DLD1 (cell line): ENCODE results near the gene NLRC3.

ENCODE experiments used
- in situ Hi-C: cut with HindIII; loops from 2 replicates; pipeline ENCODE4 v1.10.0; 2017; ENCODE audit warnings: low sequenced_read_pairs

NLRC3 gene

GRCh38 chr16:3577302-3577752, at the start of gene NLRC3:
Gene NLRC3, minus strand, starts transcription at chr16:3577403. Its CDS starts 12,367 bp downstream, at chr16:3565036.
- in situ Hi-C loops: no loop called here

GRCh38 chr16:3625911-3626732, 48.9 kb upstream of the NLRC3 start:
- in situ Hi-C loops: no loop called here

- in situ Hi-C loops: no loop called here
These were observed 48.1 kb upstream of the NLRC3 start for GRCh38 chr16:3625331-3625730.

GRCh38 chr16:3623642-3624041, 46.4 kb upstream of the NLRC3 start:
- in situ Hi-C loops: loop anchor here (25.0 kb wide), 1 partner anchor 111 kb away; the partner anchor contains the start of gene CLUAP1

GRCh38 chr16:3618769-3619141, 41.6 kb upstream of the NLRC3 start:
- in situ Hi-C loops: loop anchor here (25.0 kb wide), 1 partner anchor 106 kb away; the partner anchor contains the start of gene CLUAP1

GRCh38 chr16:3612510-3613466, 35.6 kb upstream of the NLRC3 start:
- in situ Hi-C loops: loop anchor here (25.0 kb wide), 1 partner anchor 100 kb away; the partner anchor contains the start of gene CLUAP1

- in situ Hi-C loops: loop anchor here (25.0 kb wide), 1 partner anchor 99 kb away; the partner anchor contains the start of gene CLUAP1
These were observed 34.2 kb upstream of the NLRC3 start, which contains the start of gene SLX4 for GRCh38 chr16:3611146-3611975. Gene SLX4, minus strand, starts transcription at chr16:3611606. Its CDS starts 2,642 bp downstream, at chr16:3608964.

- in situ Hi-C loops: loop anchor here (25.0 kb wide), 1 partner anchor 98 kb away; the partner anchor contains the start of gene CLUAP1
These were observed 33.5 kb upstream of the NLRC3 start for GRCh38 chr16:3610698-3611145.

- in situ Hi-C loops: loop anchor here (25.0 kb wide), 1 partner anchor 98 kb away; the partner anchor contains the start of gene CLUAP1
These were observed 32.9 kb upstream of the NLRC3 start for GRCh38 chr16:3609895-3610697.

- in situ Hi-C loops: loop anchor here (25.0 kb wide), 1 partner anchor 97 kb away; the partner anchor contains the start of gene CLUAP1
These were observed 31.8 kb upstream of the NLRC3 start for GRCh38 chr16:3608976-3609375.

- in situ Hi-C loops: loop anchor here (25.0 kb wide), 1 partner anchor 96 kb away; the partner anchor contains the start of gene CLUAP1
These were observed 30.9 kb upstream of the NLRC3 start for GRCh38 chr16:3608069-3608468.

- in situ Hi-C loops: loop anchor here (25.0 kb wide), 1 partner anchor 95 kb away; the partner anchor contains the start of gene CLUAP1
These were observed 30.4 kb upstream of the NLRC3 start for GRCh38 chr16:3607634-3608033.

- in situ Hi-C loops: loop anchor here (25.0 kb wide), 1 partner anchor 95 kb away; the partner anchor contains the start of gene CLUAP1
These were observed 30.0 kb upstream of the NLRC3 start for GRCh38 chr16:3607161-3607560.

GRCh38 chr16:3606441-3606840, 29.2 kb upstream of the NLRC3 start:
- in situ Hi-C loops: loop anchor here (25.0 kb wide), 1 partner anchor 94 kb away; the partner anchor contains the start of gene CLUAP1

GRCh38 chr16:3602320-3602653, 25.1 kb upstream of the NLRC3 start:
- in situ Hi-C loops: loop anchor here (25.0 kb wide), 1 partner anchor 90 kb away; the partner anchor contains the start of gene CLUAP1

GRCh38 chr16:3601614-3602319, 24.6 kb upstream of the NLRC3 start:
- in situ Hi-C loops: loop anchor here (25.0 kb wide), 1 partner anchor 89 kb away; the partner anchor contains the start of gene CLUAP1

- in situ Hi-C loops: loop anchor here (25.0 kb wide), 1 partner anchor 88 kb away; the partner anchor contains the start of gene CLUAP1
These were observed 22.7 kb upstream of the NLRC3 start for GRCh38 chr16:3599922-3600321.

- in situ Hi-C loops: no loop called here
These were observed 21.9 kb upstream of the NLRC3 start for GRCh38 chr16:3599121-3599520.
